ENCODE measurements around the gene CYP2W1.

CYP2W1 gene

GRCh38 chr7:985127-985416 lies 2.1 kb downstream of the CYP2W1 start:
- H3K4me1 ChIP-seq (ENCODE audit: control insufficient read depth, insufficient read depth, low read length) = no peaks in the 10 kb centered on the region

GRCh38 chr7:985915-986741 lies 3.1 kb downstream of the CYP2W1 start:
- no peaks in the 10 kb centered on the region for H3K4me1 ChIP-seq (ENCODE audit: control insufficient read depth, insufficient read depth, low read length)
- H3K27me3 ChIP-seq (ENCODE audit: control insufficient read depth, insufficient read depth, low read length) = peaks cover 4% of the 10 kb centered on the region
- H3K27ac ChIP-seq (ENCODE audit: low read depth, low read length) = no peak overlapping the region
- H3K9ac ChIP-seq (ENCODE audit: low read length) = no peak overlapping the region
- no peaks in the 10 kb centered on the region for H3K36me3 ChIP-seq (ENCODE audit: control insufficient read depth, insufficient read depth, low read length)
- no peak overlapping the region for H3K4me3 ChIP-seq (ENCODE audit: low read length)

More at GRCh38 chr7:985127-985416, 2.1 kb downstream of the CYP2W1 start:
- no peaks in the 10 kb centered on the region for H3K36me3 ChIP-seq (ENCODE audit: control insufficient read depth, insufficient read depth, low read length)
- no peak overlapping the region for H3K27ac ChIP-seq (ENCODE audit: low read depth, low read length)
- H3K27me3 ChIP-seq (ENCODE audit: control insufficient read depth, insufficient read depth, low read length) = peaks cover 4% of the 10 kb centered on the region
- no peak overlapping the region for H3K9ac ChIP-seq (ENCODE audit: low read length)
- H3K4me3 ChIP-seq (ENCODE audit: low read length) = no peak overlapping the region

GRCh38 chr7:986766-987751 lies 4.1 kb downstream of the CYP2W1 start:
- Histone ChIP-seq H3K27ac (ENCODE audit: low read depth, low read length) (no peak overlapping the region), H3K4me3 (ENCODE audit: low read length) (no peak overlapping the region), H3K27me3 (ENCODE audit: control insufficient read depth, insufficient read depth, low read length) (peaks cover 4% of the 10 kb centered on the region), H3K4me1 (ENCODE audit: control insufficient read depth, insufficient read depth, low read length) (no peaks in the 10 kb centered on the region), H3K36me3 (ENCODE audit: control insufficient read depth, insufficient read depth, low read length) (no peaks in the 10 kb centered on the region), H3K9ac (ENCODE audit: low read length) (no peak overlapping the region)

DNA sequence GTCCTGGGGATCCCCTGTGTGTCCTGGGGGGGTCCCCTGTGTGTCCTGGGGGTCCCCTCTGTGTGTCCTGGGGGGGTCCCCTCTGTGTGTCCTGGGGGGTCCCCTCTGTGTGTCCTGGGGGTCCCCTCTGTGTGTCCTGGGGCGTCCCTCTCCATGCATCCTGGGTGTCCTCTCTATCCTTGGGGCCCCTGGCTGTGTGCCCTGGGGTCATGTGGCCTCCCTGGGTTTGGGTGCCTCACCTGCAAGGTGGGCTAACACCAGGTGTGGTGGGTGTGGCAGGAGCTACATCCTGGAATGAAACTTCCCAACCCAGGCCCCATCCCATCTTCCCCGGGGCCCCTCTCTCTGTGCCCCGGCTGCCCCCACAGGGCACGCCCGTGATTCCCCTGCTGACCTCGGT lies 4.9 kb downstream of the CYP2W1 start:
- Histone ChIP-seq H3K27ac (ENCODE audit: low read depth, low read length) (no peak overlapping the region), H3K36me3 (ENCODE audit: control insufficient read depth, insufficient read depth, low read length) (no peaks in the 10 kb centered on the region), H3K9ac (ENCODE audit: low read length) (no peak overlapping the region), H3K27me3 (ENCODE audit: control insufficient read depth, insufficient read depth, low read length) (peaks cover 4% of the 10 kb centered on the region), H3K4me3 (ENCODE audit: low read length) (no peak overlapping the region), H3K4me1 (ENCODE audit: control insufficient read depth, insufficient read depth, low read length) (no peaks in the 10 kb centered on the region)

DNA sequence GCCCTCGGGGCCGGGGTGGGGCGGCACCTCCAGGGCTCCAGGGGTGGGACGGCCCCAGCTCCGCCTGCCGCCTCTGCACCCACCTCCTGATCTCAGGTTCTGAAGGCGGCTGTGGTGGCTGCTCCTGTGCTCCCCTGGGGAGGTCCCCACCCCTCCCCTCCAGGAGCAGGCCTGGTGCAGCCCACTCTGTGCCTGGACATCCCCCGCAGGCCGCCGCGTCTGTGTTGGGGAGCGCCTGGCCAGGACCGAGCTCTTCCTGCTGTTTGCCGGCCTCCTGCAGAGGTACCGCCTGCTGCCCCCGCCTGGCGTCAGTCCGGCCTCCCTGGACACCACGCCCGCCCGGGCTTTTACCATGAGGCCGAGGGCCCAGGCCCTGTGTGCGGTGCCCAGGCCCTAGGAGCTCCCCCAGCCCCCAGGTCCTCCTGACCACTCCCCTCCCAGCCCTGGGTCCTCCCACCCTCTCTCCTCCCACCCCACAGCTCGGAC lies 5.5 kb downstream of the CYP2W1 start:
- Histone ChIP-seq H3K36me3 (ENCODE audit: control insufficient read depth, insufficient read depth, low read length) (no peaks in the 10 kb centered on the region), H3K9ac (ENCODE audit: low read length) (no peak overlapping the region), H3K4me3 (ENCODE audit: low read length) (no peak overlapping the region), H3K27me3 (ENCODE audit: control insufficient read depth, insufficient read depth, low read length) (peaks cover 4% of the 10 kb centered on the region), H3K4me1 (ENCODE audit: control insufficient read depth, insufficient read depth, low read length) (no peaks in the 10 kb centered on the region), H3K27ac (ENCODE audit: low read depth, low read length) (no peak overlapping the region)

GRCh38 chr7:988963-989529 lies 6.1 kb downstream of the CYP2W1 start:
- Histone ChIP-seq H3K4me3 (ENCODE audit: low read length) (no peak overlapping the region), H3K27me3 (ENCODE audit: control insufficient read depth, insufficient read depth, low read length) (peaks cover under 1% of the 10 kb centered on the region)

DNA sequence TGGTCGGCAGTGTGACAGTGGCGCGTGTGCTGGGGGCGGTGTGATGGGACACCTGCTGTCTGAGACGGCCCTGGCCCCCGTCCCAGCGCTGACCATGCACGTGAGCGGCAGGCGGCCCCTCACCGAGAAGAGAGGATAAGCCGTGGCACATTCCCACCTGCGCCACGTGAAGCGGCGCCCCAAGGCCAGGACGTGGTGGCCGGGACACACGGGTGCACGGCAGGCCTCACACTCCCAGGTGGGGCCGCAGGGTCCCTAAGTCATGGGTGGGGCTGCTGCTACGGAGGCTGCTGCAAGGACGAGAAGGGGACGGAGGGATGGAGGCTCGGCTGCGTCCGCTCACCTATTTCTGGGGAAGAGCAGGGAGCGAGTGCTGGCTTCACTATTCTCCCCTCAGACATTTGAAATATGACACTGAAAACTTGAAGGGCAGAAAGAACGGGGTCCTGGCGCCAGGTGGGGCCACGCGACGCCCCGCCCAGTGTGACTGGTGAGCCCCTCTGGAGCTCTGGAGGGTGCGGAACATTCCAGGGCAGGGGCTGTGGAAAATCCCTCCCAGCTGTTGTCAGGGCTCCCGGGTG lies 7.5 kb downstream of the CYP2W1 start:
- no peaks in the 10 kb centered on the region for H3K4me1 ChIP-seq (ENCODE audit: control insufficient read depth, insufficient read depth, low read length)
- H3K4me3 ChIP-seq (ENCODE audit: low read length) = no peak overlapping the region
- no peaks in the 10 kb centered on the region for H3K27me3 ChIP-seq (ENCODE audit: control insufficient read depth, insufficient read depth, low read length)
- no peaks in the 10 kb centered on the region for H3K36me3 ChIP-seq (ENCODE audit: control insufficient read depth, insufficient read depth, low read length)
- H3K9ac ChIP-seq (ENCODE audit: low read length) = no peak overlapping the region
- H3K27ac ChIP-seq (ENCODE audit: low read depth, low read length) = no peak overlapping the region

More at GRCh38 chr7:988963-989529, 6.1 kb downstream of the CYP2W1 start:
- no peaks in the 10 kb centered on the region for H3K36me3 ChIP-seq (ENCODE audit: control insufficient read depth, insufficient read depth, low read length)
- H3K9ac ChIP-seq (ENCODE audit: low read length) = no peak overlapping the region
- no peak overlapping the region for H3K27ac ChIP-seq (ENCODE audit: low read depth, low read length)
- H3K4me1 ChIP-seq (ENCODE audit: control insufficient read depth, insufficient read depth, low read length) = no peaks in the 10 kb centered on the region

DNA sequence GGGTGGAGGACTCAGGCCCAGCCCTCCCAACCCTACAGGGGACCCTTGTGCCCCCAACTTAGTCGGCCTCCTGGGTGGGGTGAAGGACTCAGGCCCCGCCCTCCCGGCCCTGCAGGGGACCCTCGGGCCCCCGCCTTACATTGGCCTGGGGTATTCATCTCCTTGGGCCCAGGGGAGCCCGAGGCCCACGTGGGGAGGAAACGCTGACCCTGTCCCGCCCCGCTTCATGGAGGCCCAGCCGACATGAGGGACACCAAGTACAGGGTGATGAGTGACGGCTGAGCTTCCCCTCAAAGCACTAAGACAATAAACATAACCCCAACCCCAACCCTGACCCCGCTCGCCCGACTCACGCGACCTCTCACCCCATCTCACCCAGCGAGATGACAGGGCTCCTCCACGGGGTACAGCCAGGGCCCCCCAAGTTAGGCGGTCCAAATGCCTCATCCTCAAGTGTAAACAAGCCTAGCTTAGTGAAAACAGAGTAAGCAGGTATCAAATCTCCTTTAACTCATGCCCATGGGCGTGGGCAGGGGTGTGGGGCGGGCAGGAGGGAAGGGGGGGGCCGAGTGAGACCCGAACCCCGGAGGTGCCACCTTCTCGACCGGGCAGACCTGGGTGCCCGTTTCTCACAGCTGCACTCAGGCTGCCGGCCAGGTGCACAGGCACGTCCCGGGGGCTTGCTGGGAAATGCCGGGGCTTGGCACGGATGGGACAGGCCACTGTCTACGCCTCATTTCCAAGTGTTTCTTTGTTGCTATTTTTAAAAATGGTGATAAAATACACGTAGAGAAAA lies 8.2 kb downstream of the CYP2W1 start:
- Histone ChIP-seq H3K36me3 (ENCODE audit: control insufficient read depth, insufficient read depth, low read length) (no peaks in the 10 kb centered on the region), H3K4me3 (ENCODE audit: low read length) (no peak overlapping the region), H3K9ac (ENCODE audit: low read length) (no peak overlapping the region), H3K27me3 (ENCODE audit: control insufficient read depth, insufficient read depth, low read length) (no peaks in the 10 kb centered on the region), H3K27ac (ENCODE audit: low read depth, low read length) (no peak overlapping the region), H3K4me1 (ENCODE audit: control insufficient read depth, insufficient read depth, low read length) (no peaks in the 10 kb centered on the region)

DNA sequence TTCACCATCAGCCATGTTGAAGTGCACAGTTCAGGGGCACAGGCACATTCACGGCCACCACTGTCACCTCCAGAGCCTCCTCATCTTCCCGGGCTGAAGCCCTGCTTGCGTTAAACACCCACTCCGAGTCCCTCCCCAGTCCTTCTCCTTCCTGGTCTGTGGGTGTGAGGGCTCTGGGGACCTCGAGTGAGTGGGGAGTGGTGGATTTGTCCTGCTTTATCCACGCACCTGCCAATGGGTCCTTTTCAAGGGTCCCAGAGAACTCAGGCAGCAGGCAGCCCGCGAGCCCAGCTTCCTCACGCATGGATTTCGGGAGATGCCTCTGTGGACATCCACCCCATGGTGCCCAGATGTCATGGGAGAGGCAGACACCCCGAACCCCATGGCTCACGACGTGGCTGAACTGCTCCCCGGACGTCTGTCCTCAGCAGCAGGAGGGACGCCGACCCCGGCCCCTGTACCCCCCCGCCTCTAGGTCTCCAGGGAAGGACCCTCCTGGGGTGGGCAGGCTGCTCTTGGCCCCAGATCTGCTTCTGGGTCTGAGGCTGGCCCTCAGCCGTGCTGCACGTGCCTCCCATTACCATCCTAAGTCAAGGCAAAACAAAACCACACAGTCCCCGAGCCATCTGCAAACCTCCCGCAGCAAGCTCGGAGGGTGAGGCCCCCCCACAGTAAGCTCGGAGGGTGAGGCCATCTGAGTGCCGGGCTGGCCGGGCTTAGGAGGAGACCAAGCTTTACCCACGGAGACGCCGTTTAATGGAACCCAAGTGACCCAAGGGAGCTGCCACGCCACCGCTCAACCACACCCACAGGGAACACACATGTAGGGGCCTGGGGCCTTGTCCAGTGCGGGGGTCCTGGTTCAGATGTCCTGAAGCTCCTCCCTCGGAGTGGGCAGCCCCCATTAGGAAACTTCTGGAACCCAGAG lies 9.0 kb downstream of the CYP2W1 start:
- no peak overlapping the region for H3K27ac ChIP-seq (ENCODE audit: low read depth, low read length)
- H3K4me1 ChIP-seq (ENCODE audit: control insufficient read depth, insufficient read depth, low read length) = no peaks in the 10 kb centered on the region
- H3K36me3 ChIP-seq (ENCODE audit: control insufficient read depth, insufficient read depth, low read length) = no peaks in the 10 kb centered on the region
- no peak overlapping the region for H3K4me3 ChIP-seq (ENCODE audit: low read length)
- H3K27me3 ChIP-seq (ENCODE audit: control insufficient read depth, insufficient read depth, low read length) = no peaks in the 10 kb centered on the region
- no peak overlapping the region for H3K9ac ChIP-seq (ENCODE audit: low read length)

DNA sequence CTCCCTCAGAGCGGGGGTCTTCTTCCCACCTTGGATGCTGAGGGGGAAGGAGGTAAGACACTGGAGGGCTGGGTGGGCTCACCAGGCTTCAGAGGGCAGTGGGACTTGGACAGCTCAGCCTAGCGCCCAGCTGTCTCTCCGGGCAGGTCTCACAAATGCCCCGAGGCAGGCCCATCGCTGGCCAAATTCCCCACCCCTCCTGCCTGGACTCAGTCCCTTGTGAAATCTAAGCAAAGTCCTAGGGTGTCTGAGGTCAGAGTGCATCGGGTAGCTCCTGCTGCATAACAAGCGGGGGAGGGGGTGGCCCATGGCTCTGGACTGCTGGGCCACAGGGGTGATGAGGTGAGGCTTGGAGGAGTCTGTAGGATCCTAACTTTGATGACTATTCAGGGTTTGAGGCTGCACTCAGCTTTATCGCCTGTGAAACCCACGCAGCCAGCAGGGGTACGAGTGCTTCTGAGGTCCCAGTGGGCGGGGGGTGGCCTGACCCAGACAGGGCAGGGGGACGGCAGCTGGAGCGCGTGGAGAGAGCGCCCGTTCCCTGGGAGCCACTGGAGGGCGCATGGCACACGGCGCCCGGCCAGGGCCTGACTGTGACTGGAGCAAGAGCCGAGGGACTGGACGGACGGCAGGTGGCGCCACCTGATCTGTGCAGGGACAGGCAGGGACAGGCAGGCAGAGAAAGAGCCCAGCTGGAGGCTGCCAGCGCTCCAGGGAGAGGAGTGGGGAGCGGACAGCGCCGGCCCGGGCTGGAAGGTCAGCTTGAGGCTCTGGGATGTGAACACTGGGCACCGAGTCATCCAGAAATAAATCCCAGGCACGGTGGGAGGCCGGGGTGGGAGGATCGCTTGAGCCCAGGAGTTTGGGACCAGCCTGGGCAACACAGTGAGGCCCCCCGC lies 10.0 kb downstream of the CYP2W1 start:
- H3K27ac ChIP-seq (ENCODE audit: low read depth, low read length) = no peak overlapping the region
- H3K4me1 ChIP-seq (ENCODE audit: control insufficient read depth, insufficient read depth, low read length) = no peaks in the 10 kb centered on the region
- no peaks in the 10 kb centered on the region for H3K36me3 ChIP-seq (ENCODE audit: control insufficient read depth, insufficient read depth, low read length)
- no peak overlapping the region for H3K4me3 ChIP-seq (ENCODE audit: low read length)
- H3K27me3 ChIP-seq (ENCODE audit: control insufficient read depth, insufficient read depth, low read length) = no peaks in the 10 kb centered on the region
- no peak overlapping the region for H3K9ac ChIP-seq (ENCODE audit: low read length)
